HepG2 (cell line): ENCODE data around the gene SECTM1. TPM values are rescaled to one million over a fixed set of nuclear protein-coding genes. Genes with fewer than 3 reads are reported as not detected.

ENCODE experiments used
- AGO1 ChIP-seq: fragments of 200-400 bp; formaldehyde crosslinking; IDR thresholded peaks from 2 replicates; pipeline ENCODE4 v1.6.1; 2017; ENCODE audit warnings: mild to moderate bottlenecking, low read depth, low read length, moderate library complexity; ENCODE audit not compliant: poor library complexity, severe bottlenecking
- ARNT2 ChIP-seq: sonication (generic); formaldehyde crosslinking; IDR thresholded peaks from 2 replicates; pipeline ENCODE4 v1.8.0; 2022; ENCODE audit warnings: mild to moderate bottlenecking, low read depth, missing genetic modification reagents, moderate library complexity
- BCL6 ChIP-seq: IDR thresholded peaks from 2 replicates; pipeline ENCODE4 v1.6.1; 2016; ENCODE audit warnings: missing genetic modification reagents, missing compliant biosample characterization
- ESRRA ChIP-seq: sonication (generic); formaldehyde crosslinking; IDR thresholded peaks from 2 replicates; pipeline ENCODE4 v1.5.1; 2020; ENCODE audit warnings: mild to moderate bottlenecking, low read depth, missing genetic modification reagents
- GATA4 ChIP-seq: sonication (generic); IDR thresholded peaks from 2 replicates; pipeline ENCODE4 v1.6.1; 2016; ENCODE audit warnings: antibody characterized with exemption, low read depth, borderline replicate concordance
- HCFC1 ChIP-seq: fragments of 150-350 bp; IDR thresholded peaks from 2 replicates; pipeline ENCODE4 v1.6.1; 2014; ENCODE audit warnings: low read depth, low read length
- HMGXB4 ChIP-seq, 2 experiments: sonication (generic) in 1 of 2; formaldehyde crosslinking in 1 of 2; IDR thresholded peaks; 2 replicates each; pipeline versions ENCODE4 v1.4.0 to v1.6.1; 2018 to 2020; ENCODE audit warnings: missing genetic modification reagents in 2 of 2, borderline replicate concordance in 1 of 2, low read depth in 1 of 2, mild to moderate bottlenecking in 1 of 2, missing biosample characterization in 1 of 2
- KLF13 ChIP-seq: sonication (generic); formaldehyde crosslinking; IDR thresholded peaks from 2 replicates; pipeline ENCODE4 v1.4.0; 2020; ENCODE audit warnings: mild to moderate bottlenecking, missing genetic modification reagents
- MAX ChIP-seq: IDR thresholded peaks from 2 replicates; pipeline ENCODE4 v1.6.1; 2012; ENCODE audit warnings: inconsistent platforms
- MBNL3 ChIP-seq: fragments of 250-450 bp; sonication (Bioruptor Pico); conservative IDR thresholded peaks from 2 replicates; pipeline ENCODE4 v1.8.0; 2022; ENCODE audit warnings: mild to moderate bottlenecking, inconsistent platforms
- NFYC ChIP-seq: IDR thresholded peaks from 2 replicates; pipeline ENCODE4 v1.6.1; 2016; ENCODE audit warnings: missing genetic modification reagents, missing compliant biosample characterization
- RORA ChIP-seq: sonication (generic); formaldehyde crosslinking; IDR thresholded peaks from 2 replicates; pipeline ENCODE4 v1.5.0; 2020; ENCODE audit warnings: mild to moderate bottlenecking, missing genetic modification reagents, moderate library complexity
- U2AF2 ChIP-seq: fragments of 200-400 bp; formaldehyde crosslinking; IDR thresholded peaks from 2 replicates; pipeline ENCODE4 v1.6.1; 2017; ENCODE audit warnings: low read depth, mild to moderate bottlenecking, low read length
- ZBTB8A ChIP-seq: sonication (generic); formaldehyde crosslinking; IDR thresholded peaks from 2 replicates; pipeline ENCODE4 v1.4.0; 2020; ENCODE audit warnings: mild to moderate bottlenecking, low read depth, missing genetic modification reagents, borderline replicate concordance
- ZNF460 ChIP-seq: sonication (generic); formaldehyde crosslinking; IDR thresholded peaks from 2 replicates; pipeline ENCODE4 v1.5.1; 2020; ENCODE audit warnings: missing genetic modification reagents, mild to moderate bottlenecking, borderline replicate concordance
- ZNF720 ChIP-seq: sonication (generic); formaldehyde crosslinking; IDR thresholded peaks from 2 replicates; pipeline ENCODE4 v1.4.0; 2020; ENCODE audit warnings: missing genetic modification reagents
- ZNF776 ChIP-seq: sonication (generic); formaldehyde crosslinking; IDR thresholded peaks from 2 replicates; pipeline ENCODE4 v1.4.0; 2020; ENCODE audit warnings: mild to moderate bottlenecking, missing genetic modification reagents
- ZNF781 ChIP-seq: sonication (generic); formaldehyde crosslinking; IDR thresholded peaks from 2 replicates; pipeline ENCODE4 v1.5.1; 2020; ENCODE audit warnings: borderline replicate concordance, mild to moderate bottlenecking, missing genetic modification reagents; ENCODE audit errors: not compliant biosample characterization
- polyA plus RNA-seq, 8 experiments: library from polyadenylated mRNA; depleted of rRNA in 3 of 8; stranded (reverse) in 7 of 8; unstranded in 1 of 8; fragments of >200 nt; fragmentation: Illumina TruSeq in 4 of 8; extraction: Trizol in 4 of 8; gene quantifications; 2 replicates each; pipeline versions ENCODE4 v1.2.1 to v1.2.3, GENCODE V29; 2011 to 2016; ENCODE audit warnings: low read depth in 4 of 8, missing spikeins in 1 of 8, mixed read lengths in 1 of 8; ENCODE audit not compliant: insufficient read depth in 1 of 8
- total RNA-seq, 5 experiments: library from RNA; depleted of rRNA; stranded (reverse); fragments of >200 nt; fragmentation: Illumina TruSeq; extraction: Trizol; gene quantifications; 2 replicates each; pipeline ENCODE4 v1.2.3, GENCODE V29; 2016; ENCODE audit warnings: low read depth in 1 of 5
- TF ChIP-seq, protein P1 (sequence below): sonication (generic); formaldehyde crosslinking; IDR thresholded peaks from 2 replicates; pipeline ENCODE4 v1.4.0; 2020; ENCODE audit warnings: mild to moderate bottlenecking, missing genetic modification reagents

Gene SECTM1
- total and polyA plus RNA-seq, 2 of the 13 experiments (the other 11 are each of a cell fraction or from before 2014, with no cell fraction given): 3.5 to 5.3 TPM

GRCh38 chr17:82351713-82352488 lies 18.3 kb upstream of the SECTM1 start (continued):
- TF ChIP-seq, protein P1, sequence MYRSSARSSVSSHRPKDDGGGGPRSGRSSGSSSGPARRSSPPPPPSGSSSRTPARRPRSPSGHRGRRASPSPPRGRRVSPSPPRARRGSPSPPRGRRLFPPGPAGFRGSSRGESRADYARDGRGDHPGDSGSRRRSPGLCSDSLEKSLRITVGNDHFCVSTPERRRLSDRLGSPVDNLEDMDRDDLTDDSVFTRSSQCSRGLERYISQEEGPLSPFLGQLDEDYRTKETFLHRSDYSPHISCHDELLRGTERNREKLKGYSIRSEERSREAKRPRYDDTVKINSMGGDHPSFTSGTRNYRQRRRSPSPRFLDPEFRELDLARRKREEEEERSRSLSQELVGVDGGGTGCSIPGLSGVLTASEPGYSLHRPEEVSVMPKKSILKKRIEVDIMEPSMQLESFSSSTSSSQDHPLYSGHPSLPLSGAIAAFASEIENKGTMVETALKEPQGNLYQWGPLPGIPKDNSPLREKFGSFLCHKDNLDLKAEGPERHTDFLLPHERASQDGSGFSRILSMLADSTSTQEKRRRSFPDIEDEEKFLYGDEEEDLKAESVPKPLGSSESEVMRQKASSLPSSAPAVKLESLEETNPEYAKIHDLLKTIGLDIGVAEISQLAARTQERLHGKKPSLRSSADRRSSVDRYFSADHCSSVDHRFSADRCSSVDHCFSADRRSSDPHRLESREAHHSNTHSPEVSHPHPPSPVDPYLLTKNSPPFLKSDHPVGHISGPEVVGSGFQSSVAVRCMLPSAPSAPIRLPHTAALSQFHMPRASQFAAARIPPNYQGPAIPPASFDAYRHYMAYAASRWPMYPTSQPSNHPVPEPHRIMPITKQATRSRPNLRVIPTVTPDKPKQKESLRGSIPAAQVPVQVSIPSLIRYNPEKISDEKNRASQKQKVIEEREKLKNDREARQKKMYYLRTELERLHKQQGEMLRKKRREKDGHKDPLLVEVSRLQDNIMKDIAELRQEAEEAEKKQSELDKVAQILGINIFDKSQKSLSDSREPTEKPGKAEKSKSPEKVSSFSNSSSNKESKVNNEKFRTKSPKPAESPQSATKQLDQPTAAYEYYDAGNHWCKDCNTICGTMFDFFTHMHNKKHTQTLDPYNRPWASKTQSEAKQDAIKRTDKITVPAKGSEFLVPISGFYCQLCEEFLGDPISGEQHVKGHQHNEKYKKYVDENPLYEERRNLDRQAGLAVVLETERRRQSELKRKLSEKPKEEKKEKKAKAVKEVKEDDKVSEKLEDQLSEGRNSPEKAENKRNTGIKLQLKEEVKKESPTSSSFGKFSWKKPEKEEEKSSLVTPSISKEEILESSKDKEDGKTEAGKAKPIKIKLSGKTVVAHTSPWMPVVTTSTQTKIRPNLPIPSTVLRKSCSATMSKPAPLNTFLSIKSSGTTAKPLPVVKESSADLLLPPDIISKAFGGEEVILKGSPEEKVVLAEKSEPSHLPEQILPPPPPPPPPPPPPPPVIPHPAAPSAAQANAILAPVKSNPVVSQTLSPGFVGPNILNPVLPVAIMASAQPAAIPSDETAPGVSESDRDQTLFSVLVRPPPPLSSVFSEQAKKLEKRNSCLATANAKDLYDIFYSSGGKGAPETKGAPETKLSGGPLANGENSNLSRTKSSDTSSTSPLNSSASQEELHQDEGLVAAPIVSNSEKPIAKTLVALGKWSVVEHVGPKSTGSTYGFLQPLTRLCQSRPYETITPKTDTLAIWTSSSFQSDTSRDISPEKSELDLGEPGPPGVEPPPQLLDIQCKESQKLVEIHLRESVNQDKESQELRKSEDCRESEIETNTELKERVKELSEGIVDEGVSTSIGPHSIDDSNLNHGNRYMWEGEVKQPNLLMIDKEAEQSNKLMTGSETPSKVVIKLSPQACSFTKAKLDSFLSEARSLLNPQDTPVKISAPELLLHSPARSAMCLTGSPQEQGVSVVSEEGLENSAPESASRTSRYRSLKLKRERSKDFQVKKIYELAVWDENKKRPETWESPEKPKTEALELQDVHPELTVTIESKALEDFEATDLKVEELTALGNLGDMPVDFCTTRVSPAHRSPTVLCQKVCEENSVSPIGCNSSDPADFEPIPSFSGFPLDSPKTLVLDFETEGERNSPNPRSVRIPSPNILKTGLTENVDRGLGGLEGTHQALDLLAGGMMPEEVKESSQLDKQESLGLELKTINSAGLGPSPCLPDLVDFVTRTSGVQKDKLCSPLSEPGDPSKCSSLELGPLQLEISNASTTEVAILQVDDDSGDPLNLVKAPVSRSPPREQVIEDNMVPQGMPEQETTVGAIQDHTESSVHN (CRISPR knock-in tag): no peak; the same call in 1 of the 2 replicates
- TF ChIP-seq ZNF720 (CRISPR knock-in tag) (0 out of 2 replicates have a peak, but pooled peaks have one; percentile 39), HCFC1 (no peak), MBNL3 (CRISPR knock-in tag) (no peak), AGO1 (no peak), ZNF776 (CRISPR knock-in tag) (peak; percentile 29; the same call in 1 of the 2 replicates), RORA (CRISPR knock-in tag) (no peak), ARNT2 (CRISPR knock-in tag) (peak; percentile 67), ESRRA (no peak), U2AF2 (no peak), HMGXB4 (CRISPR knock-in tag; IDR thresholded peaks at IDR 0.05; ENCODE audit: borderline replicate concordance in 1 of 2, low read depth in 1 of 2) (peak; percentile 78 to 85; a peak in 3 of 4 replicates), ZNF781 (CRISPR knock-in tag) (no peak), GATA4 (no peak), ZBTB8A (no peak), KLF13 (CRISPR knock-in tag) (no peak), ZNF460 (CRISPR knock-in tag) (no peak), MAX (peak; percentile 58), NFYC (CRISPR knock-in tag) (no peak; the same call in 1 of the 2 replicates), BCL6 (CRISPR knock-in tag) (peak; percentile 30)
